Omental fat pad (tissue), 4 donors: Measurements from ENCODE around the gene SSR4. TPM values are rescaled to one million over a fixed set of nuclear protein-coding genes. Genes with fewer than 3 reads are reported as not detected.

Source experiments
- ATAC-seq: fragments of 150-250 bp; one replicate; pipeline ENCODE4 v1.9.1; 2016; ENCODE audit warnings: mild to moderate bottlenecking, moderate library complexity; ENCODE audit not compliant: low FRiP score
- DNase-seq: peaks from one replicate; pipeline ENCODE4 v3.0.0-alpha.2; 2019; ENCODE audit warnings: low spot score
- total RNA-seq, 4 donors: library from RNA; depleted of rRNA; stranded (reverse); fragments of >200 nt; gene quantifications; one replicate each; pipeline ENCODE4 v1.1.0, GENCODE V29; 2016
- TF ChIP-seq, protein P1 (sequence below), 3 donors: fragments of 450-650 bp; IDR thresholded peaks; one replicate each; pipeline ENCODE4 v1.5.1; 2016 to 2017; ENCODE audit warnings: antibody characterized with exemption in 3 of 3, mild to moderate bottlenecking in 3 of 3, moderate library complexity in 2 of 3

The SSR4 gene
- total RNA-seq, 4 donors from 2014 or later = 126 to 249 (median 179) TPM

- no peak for ATAC-seq
- DNase-seq = no peak
- TF ChIP-seq, protein P1, sequence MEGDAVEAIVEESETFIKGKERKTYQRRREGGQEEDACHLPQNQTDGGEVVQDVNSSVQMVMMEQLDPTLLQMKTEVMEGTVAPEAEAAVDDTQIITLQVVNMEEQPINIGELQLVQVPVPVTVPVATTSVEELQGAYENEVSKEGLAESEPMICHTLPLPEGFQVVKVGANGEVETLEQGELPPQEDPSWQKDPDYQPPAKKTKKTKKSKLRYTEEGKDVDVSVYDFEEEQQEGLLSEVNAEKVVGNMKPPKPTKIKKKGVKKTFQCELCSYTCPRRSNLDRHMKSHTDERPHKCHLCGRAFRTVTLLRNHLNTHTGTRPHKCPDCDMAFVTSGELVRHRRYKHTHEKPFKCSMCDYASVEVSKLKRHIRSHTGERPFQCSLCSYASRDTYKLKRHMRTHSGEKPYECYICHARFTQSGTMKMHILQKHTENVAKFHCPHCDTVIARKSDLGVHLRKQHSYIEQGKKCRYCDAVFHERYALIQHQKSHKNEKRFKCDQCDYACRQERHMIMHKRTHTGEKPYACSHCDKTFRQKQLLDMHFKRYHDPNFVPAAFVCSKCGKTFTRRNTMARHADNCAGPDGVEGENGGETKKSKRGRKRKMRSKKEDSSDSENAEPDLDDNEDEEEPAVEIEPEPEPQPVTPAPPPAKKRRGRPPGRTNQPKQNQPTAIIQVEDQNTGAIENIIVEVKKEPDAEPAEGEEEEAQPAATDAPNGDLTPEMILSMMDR (IDR thresholded peaks at IDR 0.05) = no peak
Measured at GRCh38 chrX:153802513-153803045, 8.1 kb downstream of the SSR4 start.

GRCh38 chrX:153803211-153804099, 9.0 kb downstream of the SSR4 start:
- no peak for DNase-seq
- TF ChIP-seq, protein P1 (IDR thresholded peaks at IDR 0.05) = no peak
- no peak for ATAC-seq

DNA sequence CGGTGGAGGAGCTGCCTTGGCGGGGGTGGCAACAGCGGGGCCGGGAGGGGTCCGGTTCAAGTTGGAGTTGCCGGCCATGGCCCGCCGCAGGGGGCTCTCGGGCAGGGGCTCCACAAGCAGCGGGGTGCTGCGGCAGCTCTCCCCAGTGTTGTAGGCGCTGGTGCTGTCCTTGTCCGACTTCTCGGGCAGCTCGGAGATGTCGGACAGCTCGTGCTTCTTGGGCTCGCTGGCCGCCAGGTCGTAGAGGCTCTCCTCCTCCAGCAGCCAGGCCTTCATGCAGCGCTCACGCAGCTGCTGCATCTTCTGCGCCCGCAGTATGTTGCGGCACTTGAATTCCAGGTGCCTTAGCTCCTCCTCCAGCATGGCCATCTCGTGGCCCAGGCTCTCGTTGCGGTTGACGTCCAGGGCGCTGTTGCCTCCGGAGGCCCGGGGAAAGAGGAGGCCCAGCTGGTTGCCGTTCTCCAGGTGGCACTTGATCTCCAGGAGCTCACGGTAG, 9.7 kb downstream of the SSR4 start:
- TF ChIP-seq, protein P1 (IDR thresholded peaks at IDR 0.05) = no peak
- ATAC-seq (no peak), DNase-seq (no peak)

GRCh38 chrX:153804621-153805020, 10.2 kb downstream of the SSR4 start:
- ATAC-seq (no peak), DNase-seq (no peak)
- TF ChIP-seq, protein P1 (IDR thresholded peaks at IDR 0.05) = no peak

GRCh38 chrX:153805436-153805835, 11.0 kb downstream of the SSR4 start:
- no peak for DNase-seq
- ATAC-seq = no peak
- TF ChIP-seq, protein P1 (IDR thresholded peaks at IDR 0.05) = no peak

GRCh38 chrX:153806999-153807575, 12.6 kb downstream of the SSR4 start:
- TF ChIP-seq, protein P1 (IDR thresholded peaks at IDR 0.05) = no peak
- no peak for DNase-seq
- ATAC-seq = no peak
